ENCODE measurements around the gene FOXI1.

Gene FOXI1

DNA sequence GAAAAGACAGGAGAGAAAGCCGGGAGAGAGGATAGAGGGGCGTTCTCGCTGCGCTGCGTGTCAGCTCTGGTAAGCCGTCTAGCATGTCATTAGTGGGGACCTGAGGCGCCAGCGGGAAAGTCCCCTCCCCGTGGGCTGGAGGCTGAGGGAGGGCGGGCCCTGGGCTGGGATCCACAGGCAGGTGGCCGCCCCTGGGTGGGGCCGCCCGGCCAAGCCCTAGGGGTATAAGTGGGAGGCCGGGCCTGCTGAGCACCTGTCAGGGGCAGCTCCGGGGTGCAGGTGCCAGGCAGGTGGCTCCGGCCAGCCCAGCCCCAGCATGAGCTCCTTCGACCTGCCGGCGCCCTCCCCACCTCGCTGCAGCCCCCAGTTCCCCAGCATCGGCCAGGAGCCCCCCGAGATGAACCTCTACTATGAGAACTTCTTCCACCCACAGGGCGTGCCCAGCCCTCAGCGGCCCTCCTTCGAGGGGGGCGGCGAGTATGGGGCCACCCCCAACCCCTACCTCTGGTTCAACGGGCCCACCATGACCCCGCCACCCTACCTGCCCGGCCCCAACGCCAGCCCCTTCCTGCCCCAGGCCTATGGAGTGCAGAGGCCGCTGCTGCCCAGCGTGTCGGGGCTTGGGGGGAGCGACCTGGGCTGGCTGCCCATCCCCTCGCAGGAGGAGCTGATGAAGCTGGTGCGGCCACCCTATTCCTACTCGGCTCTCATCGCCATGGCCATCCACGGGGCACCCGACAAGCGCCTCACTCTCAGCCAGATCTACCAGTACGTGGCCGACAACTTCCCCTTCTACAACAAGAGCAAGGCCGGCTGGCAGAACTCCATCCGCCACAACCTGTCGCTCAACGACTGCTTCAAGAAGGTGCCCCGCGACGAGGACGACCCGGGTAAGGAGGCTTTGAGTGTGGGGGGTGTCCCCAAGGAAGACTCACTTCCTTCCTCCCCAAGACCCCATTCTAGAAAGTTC lies at the start of gene FOXI1:
Gene FOXI1 (plus strand): TSS at position 256 of the 970 bp plus-strand sequence. CDS start 61 bp downstream, at position 317.
- DNase-seq (ENCODE audit: low read depth, low spot score) = no peak

DNA sequence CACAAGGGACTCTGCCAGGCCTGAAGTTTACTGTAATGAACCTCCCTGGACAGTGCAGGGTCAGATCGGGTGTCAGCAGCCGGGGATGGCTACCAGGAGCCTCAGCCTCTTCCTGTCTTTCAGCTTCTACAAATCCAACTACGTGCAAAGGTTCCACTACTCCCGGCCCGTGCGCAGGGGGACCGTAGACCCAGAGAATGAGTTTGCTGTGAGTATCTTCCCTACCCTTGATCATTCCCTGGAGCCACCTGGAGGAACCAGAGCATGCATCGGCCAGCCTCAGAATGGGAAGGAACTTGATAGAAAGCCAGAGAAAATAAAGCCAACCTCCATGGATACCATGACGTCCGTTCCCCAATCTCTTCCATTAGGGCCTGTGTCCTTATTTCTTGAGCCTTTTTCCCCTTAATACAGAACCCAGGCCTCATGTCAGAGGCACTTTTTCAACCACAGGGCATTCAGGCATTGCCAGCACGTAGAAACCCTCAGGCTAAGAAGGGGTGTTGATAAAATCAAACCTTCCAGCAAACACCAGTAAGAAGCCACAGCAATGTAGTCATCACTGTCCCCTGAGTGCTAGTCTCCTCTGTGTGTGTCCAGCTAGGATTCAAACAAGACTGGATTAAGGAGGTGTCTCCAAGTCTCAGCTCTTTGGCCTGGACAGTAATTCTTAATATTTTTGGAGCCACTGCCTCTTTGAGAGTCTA lies 49.0 kb upstream of the FOXI1 start:
- DNase-seq (ENCODE audit: low read depth, low spot score) = peak; percentile 57

DNA sequence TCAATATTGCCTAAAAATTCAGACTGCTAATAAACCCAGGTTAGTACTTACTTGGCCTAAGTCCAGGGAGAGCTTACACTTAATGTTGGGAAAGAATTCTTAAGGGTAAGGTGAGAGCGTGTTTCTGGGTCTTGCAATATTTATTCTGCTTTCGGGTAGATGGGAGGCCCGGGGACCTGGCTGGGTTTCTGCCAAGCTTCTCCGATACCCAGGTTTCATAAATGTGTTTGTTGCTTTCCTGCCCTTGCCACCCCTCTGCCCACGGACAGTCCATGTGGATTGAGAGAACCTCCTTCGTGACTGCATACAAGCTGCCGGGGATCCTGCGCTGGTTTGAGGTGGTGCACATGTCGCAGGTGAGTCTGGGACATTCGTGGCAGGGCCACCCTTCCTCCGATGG lies 48.4 kb upstream of the FOXI1 start:
- no peak for DNase-seq (ENCODE audit: low read depth, low spot score)

GRCh38 chr5:170059221-170059620 lies 46.5 kb upstream of the FOXI1 start:
- DNase-seq (ENCODE audit: low read depth, low spot score) = no peak

GRCh38 chr5:170067152-170067551 lies 38.5 kb upstream of the FOXI1 start:
- DNase-seq (ENCODE audit: low read depth, low spot score) = peak; percentile 14

- DNase-seq (ENCODE audit: low read depth, low spot score) = no peak
Observed at GRCh38 chr5:170067574-170068170, 38.0 kb upstream of the FOXI1 start.

DNA sequence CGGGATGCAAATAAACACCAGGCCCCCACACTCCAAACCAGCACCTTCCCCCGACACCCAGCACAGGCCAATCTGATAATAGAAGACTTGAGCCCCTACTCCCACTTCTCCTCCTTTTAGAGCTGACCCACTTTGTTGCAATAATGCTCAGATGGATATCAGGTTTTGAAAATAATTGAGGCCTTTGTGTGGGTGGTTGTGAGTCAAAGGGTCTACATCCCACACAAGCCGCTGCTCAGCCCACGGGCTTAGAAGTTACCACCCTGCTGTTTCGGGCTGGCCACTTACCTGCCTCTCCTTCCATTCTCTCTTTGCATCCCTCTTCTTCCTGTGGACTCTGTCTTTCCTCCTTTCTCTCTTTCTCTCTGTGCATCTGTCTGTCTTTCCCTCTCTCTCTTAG lies 36.2 kb upstream of the FOXI1 start:
- no peak for DNase-seq (ENCODE audit: low read depth, low spot score)

- peak; percentile 86 for DNase-seq (ENCODE audit: low read depth, low spot score)
Observed at GRCh38 chr5:170070556-170071412, 34.9 kb upstream of the FOXI1 start.

DNA sequence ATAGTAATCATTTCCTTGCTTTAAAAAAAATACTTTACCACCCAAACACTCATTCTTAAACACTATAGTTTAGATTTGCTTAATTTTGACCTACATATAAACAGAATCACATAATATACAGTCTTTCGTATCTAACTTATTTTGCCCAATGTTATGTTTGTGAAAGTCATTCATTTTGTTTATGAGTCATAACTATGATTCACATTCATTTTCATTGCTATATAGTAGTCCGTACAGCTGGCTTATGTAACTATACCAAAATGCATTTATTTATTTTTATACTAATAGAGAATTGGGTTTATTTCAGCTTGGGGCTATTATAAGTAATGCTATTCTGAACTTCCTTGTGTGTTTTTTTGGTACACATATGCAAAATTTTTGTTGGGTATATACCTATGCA lies 33.9 kb upstream of the FOXI1 start:
- no peak for DNase-seq (ENCODE audit: low read depth, low spot score)

- DNase-seq (ENCODE audit: low read depth, low spot score) = no peak
Observed at GRCh38 chr5:170075696-170076095, 30.0 kb upstream of the FOXI1 start.

DNA sequence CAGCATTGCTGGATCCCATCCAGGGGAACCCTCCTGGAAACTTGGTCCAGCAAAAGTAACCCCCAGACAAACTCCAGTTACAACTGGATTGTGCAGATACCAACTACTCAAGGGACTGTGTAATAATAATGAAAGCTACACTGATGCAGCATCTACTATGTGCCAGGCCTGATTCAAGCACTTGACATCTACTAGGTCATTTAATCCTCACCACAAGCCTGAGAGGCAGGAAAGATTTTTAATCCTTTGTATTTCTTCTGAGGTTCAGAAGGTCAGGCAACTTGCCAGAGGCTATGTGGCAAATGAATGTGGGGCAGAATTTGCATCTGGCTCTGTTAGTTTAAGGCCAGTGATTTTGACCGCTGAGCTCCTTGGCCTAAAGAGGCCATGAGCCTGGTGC lies 29.5 kb upstream of the FOXI1 start:
- DNase-seq (ENCODE audit: low read depth, low spot score) = no peak

DNA sequence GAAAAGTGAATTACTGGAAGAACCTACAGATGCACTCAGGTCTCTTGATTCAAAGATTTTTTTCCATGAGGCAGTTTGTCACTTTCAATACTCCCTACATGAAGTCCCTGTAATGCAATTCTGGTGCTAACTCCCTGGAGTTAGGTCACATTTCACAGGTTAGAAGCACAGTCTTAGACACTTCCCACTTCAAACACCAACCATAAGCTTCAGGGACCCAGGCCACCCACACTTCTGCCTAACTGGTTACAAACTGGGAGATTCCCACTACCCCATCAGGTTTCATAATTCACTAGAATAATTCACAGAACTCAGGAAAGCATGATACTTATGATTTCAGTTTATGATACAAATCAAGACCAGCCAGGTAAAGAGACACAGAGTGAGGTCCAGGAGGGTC lies 29.0 kb upstream of the FOXI1 start:
- no peak for DNase-seq (ENCODE audit: low read depth, low spot score)

DNA sequence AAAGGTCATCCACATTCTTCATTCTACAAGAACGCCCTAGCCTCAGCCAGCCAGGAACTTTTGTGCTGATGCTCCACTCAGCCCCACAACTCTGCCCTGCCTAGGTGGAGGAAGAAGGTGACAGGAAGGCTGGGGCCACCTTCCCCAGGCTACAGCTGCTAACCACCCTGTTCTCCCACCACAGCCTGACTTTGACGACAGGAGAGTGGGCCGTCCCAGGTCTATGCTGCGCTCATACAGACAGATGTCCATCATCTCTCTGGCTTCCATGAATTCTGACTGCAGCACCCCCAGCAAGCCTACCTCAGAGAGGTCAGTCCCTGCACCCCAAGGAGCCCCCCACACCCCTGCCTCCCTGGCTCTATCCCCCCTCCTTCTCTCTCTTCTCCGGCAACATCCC lies 28.2 kb upstream of the FOXI1 start:
- DNase-seq (ENCODE audit: low read depth, low spot score) = no peak

DNA sequence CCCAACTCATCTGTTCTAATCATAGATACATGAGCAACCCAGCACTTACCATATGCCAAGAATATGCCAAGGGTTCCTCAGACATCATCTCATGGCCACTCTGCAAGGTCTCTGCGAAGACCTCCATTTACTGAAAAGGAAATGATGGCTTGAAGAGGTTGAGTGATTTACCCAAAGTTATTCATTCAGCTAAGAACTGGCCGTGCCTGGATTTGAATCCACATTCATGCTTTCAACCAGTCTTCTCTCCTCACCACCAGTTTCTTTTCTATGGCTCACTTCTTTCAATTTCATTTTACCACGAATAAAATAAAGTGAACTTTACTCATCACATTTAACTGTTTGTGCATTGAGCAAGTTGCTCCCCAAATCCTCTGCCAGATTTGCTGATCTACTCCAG lies 27.2 kb upstream of the FOXI1 start:
- DNase-seq (ENCODE audit: low read depth, low spot score) = no peak

DNA sequence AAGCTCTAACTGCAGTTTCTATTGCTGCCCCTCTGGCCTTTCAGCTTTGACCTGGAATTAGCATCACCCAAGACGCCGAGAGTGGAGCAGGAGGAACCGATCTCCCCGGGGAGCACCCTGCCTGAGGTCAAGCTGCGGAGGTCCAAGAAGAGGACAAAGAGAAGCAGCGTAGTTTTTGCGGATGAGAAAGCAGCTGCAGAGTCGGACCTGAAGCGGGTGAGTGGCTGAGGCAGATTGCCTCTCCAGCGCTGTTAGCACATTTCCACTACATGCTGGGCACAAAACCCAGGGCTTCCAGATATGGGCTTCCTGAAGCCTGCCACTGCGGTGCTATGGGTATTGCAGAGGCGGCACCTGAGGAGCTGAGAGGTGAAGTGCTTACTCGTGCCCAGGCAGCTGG lies 26.8 kb upstream of the FOXI1 start:
- no peak for DNase-seq (ENCODE audit: low read depth, low spot score)

DNA sequence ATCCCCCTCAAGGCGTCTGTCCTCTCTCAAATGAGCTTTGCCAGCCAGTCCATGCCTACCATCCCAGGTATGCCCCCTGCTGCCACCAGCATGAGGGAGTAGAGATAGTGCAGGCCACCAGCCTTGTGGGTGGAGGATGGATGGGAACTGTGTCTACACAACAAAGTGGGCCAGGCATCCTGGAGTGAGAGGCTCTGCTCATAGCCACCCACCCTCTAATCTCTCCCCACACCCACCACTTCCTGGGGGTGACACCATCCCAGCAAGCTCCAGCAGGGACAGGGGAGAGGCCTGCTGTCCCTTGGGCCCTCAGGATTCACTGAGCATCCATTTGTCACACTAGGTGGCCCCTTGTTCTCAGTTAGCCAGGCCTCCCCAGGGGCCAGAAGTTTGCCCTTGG lies 25.5 kb upstream of the FOXI1 start:
- no peak for DNase-seq (ENCODE audit: low read depth, low spot score)

DNA sequence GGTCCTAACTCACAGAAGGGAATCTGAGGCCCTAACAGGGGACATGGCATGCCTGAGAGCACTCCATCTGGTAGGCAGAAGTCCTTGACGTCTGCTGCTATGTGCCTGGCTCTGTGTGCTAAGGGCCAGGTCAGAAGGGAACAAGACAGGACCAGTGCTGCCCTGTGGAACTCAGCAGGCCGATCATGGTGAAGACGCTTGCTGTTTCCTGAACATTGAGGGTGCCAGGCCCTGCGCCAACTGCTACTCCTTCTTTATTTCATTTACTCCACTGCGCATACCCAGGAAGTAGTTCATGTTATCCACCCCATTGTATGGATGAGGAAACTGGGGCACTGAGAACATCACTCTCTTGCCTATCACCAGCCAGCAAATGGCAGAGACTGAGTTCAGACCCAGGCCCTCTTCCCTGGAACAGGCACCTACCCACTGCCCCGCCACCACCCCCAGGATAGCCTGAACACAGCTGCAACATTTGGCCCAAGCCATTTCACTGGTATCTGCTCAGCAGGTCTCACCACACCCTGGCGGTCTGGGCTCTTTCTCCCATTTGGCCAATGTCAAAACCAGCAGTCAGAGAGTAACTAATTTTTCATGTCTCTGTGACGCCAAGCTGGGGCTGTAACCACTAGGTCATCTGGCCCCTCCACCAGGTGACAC lies 24.8 kb upstream of the FOXI1 start:
- DNase-seq (ENCODE audit: low read depth, low spot score) = no peak

GRCh38 chr5:170081616-170082015 lies 24.1 kb upstream of the FOXI1 start:
- DNase-seq (ENCODE audit: low read depth, low spot score) = no peak

DNA sequence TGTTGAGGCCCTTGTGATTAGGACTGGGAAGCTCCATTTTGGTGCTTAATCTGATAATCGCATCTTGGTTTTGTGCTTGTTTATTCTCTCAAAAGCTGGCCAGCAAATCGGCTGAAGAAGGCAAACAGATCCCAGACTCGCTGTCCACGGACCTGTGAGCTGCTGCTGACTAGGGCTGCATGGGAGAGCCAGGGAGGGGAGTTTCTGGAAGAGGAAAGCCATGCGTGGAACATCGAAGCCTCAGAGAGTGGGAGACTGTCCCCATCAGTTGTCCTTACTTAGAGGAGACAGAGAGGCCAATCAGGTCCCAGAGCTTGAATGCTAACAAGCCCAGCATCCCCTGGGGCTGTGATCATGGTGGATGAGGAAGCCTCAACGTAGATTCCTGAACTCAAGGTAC lies 23.0 kb upstream of the FOXI1 start:
- DNase-seq (ENCODE audit: low read depth, low spot score) = no peak

DNA sequence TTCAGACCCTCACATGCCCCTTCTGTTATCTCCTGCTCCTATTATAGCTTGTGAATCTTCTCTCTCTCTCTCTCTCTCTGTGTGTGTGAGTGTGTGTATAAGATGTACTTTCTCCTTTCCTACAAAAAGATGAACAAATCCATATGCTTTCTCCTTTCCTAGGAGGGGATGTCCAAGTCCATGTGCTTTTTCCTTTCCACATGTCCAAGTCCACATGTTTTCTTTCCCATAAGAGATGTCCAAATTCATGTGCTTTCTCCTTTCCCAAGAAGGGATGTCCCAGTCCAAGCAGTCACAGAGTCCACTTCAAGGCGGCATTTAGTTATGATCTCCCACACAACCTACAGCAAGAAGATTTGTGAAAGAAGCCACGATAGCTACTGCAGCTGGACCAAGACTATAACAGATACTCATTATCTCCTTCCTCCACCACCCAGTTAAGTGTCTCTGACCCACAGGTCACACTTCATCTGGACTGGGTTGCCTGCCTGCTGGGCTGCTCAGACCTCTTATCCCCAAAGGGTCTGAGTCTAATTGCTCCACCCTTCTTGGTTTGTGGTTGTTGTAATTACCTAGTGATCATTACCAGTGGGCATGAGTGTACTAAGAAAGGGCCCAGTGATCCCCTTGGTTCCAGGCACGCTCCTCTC lies 18.4 kb upstream of the FOXI1 start:
- DNase-seq (ENCODE audit: low read depth, low spot score) = no peak

All from ELF-1 (cell line).